Brain microvascular endothelial cell (primary cell): ENCODE measurements around the gene HOXD8.

ENCODE experiments used
- DNase-seq: peaks from one replicate; pipeline ENCODE4 v3.0.0-alpha.2; 2020
- H3K27ac ChIP-seq: fragments of 250-450 bp; sonication (Bioruptor Pico); 2 replicates; pipeline ENCODE4 v1.5.1; 2020; ENCODE audit warnings: mild to moderate bottlenecking, moderate library complexity
- H3K27me3 ChIP-seq: fragments of 250-450 bp; sonication (Bioruptor Pico); replicated peaks from 2 replicates; pipeline ENCODE4 v1.5.1; 2020; ENCODE audit warnings: mild to moderate bottlenecking
- H3K36me3 ChIP-seq: fragments of 250-450 bp; sonication (Bioruptor Pico); replicated peaks from 2 replicates; pipeline ENCODE4 v1.5.1; 2020; ENCODE audit warnings: mild to moderate bottlenecking
- H3K4me3 ChIP-seq: 2 replicates; pipeline ENCODE4 v1.5.1; 2011; ENCODE audit warnings: low read depth, mild to moderate bottlenecking, control low read depth, low read length, moderate library complexity
- in situ Hi-C: cut with HindIII; loops from 2 replicates; pipeline ENCODE4 v1.10.0; 2017; ENCODE audit warnings: low sequenced_read_pairs, low pct_ligation_motif_present
- TF ChIP-seq, protein P1 (sequence below): IDR thresholded peaks from 2 replicates; pipeline ENCODE4 v1.5.1; 2011; ENCODE audit warnings: low read depth, mild to moderate bottlenecking, moderate library complexity, low read length, control low read depth, inconsistent platforms; ENCODE audit errors: missing control alignments

Gene HOXD8

DNA sequence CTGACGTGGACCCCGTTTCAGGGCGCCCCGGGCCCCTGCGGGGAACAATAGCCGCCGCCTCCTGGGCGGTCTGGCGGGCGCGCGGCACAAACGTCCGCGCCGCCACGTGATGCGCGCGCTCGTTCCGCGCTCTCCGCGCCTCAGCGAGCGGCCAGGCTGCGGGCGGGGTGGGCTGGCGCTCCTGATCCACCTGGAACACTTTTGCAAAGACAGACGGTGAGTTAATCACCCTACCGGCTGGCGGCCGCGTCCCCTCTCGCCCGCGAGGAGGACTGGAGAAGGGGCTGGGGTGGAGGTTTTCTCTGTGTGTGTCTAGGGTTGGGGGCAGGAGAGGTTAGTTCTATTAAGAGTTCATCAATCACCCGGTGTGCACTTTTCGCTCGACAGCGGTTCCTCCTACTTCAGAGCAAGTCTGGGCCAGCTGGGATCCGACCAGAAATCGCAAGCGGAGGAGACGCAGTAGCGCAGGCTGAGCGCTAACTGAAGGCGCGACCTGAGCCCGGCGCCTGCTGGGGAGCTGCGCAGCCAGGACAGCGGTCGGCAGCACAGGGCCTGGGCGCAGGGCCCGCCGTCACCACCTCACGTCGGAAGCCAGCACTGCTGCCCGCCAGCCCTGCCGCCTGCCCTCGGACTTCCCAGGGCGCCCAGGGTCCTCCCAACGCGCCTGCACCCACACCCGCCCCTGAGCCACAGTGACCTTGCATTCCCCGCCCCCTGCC lies 48.7 kb downstream of the HOXD8 start:
- Histone ChIP-seq H3K36me3 (no peaks in the 10 kb centered on the region), H3K27ac (no peak overlapping the region), H3K4me3 (peak overlapping the region; percentile 29), H3K27me3 (peaks cover 67% of the 10 kb centered on the region)
- DNase-seq, result no peak
- in situ Hi-C loops, result no loop called here
- TF ChIP-seq, protein P1, sequence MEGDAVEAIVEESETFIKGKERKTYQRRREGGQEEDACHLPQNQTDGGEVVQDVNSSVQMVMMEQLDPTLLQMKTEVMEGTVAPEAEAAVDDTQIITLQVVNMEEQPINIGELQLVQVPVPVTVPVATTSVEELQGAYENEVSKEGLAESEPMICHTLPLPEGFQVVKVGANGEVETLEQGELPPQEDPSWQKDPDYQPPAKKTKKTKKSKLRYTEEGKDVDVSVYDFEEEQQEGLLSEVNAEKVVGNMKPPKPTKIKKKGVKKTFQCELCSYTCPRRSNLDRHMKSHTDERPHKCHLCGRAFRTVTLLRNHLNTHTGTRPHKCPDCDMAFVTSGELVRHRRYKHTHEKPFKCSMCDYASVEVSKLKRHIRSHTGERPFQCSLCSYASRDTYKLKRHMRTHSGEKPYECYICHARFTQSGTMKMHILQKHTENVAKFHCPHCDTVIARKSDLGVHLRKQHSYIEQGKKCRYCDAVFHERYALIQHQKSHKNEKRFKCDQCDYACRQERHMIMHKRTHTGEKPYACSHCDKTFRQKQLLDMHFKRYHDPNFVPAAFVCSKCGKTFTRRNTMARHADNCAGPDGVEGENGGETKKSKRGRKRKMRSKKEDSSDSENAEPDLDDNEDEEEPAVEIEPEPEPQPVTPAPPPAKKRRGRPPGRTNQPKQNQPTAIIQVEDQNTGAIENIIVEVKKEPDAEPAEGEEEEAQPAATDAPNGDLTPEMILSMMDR, result no peak

DNA sequence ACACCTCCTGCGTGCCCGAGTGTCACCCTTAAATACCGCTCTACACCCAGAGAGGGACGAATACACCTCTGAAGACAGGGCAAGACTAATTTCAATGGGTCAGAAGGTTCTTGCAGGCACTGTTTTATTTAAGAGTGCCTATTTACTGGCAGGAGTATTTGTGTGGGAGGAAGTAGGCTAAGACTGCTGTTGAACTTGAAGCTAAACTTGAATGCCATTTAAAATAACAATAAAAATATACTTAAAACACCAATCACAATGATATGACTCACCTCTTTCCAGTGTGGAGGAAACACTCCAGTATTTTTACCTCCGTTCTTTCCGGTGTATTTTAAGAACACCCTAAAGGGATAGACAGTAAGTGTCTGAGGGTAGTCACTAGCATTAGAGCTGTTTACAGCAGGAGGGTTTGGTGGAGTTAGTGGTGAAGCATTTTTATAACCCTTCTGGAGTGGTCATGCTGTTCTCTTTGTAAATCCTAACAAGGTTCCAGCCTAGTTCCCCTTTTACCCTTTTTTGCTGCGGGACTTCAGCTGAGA lies 49.3 kb downstream of the HOXD8 start:
- no peaks in the 10 kb centered on the region for H3K36me3 ChIP-seq
- no peak for DNase-seq
- H3K4me3 ChIP-seq, result no peak overlapping the region
- peaks cover 60% of the 10 kb centered on the region for H3K27me3 ChIP-seq
- in situ Hi-C loops, result no loop called here
- TF ChIP-seq, protein P1, result no peak
- H3K27ac ChIP-seq, result no peak overlapping the region

DNA sequence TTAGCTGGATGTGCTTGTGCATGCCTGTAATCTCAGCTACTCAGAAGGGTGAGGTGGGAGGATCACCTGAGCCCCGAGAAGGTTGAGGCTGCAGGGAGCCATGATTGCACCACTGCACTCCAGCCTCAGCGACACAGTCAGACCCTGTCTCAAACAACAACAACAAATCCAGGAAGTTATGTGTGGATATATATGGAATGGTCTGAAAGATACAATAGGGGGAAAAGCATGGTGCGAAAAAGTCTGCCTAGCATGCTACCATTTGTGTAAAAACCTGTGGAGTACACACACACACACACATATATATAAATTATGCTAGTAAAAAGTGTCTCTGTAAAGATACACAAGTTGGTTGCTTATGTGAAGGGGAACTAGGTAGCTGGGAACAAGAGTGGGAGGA lies 52.0 kb downstream of the HOXD8 start:
- Histone ChIP-seq H3K27ac (no peak overlapping the region), H3K27me3 (peaks cover 45% of the 10 kb centered on the region), H3K4me3 (no peak overlapping the region), H3K36me3 (no peaks in the 10 kb centered on the region)
- TF ChIP-seq, protein P1, result no peak
- DNase-seq, result no peak
- in situ Hi-C loops, result no loop called here
